HCT116 (cell line): Measurements from ENCODE around the gene ZCCHC2. TPM values are rescaled to one million over a fixed set of nuclear protein-coding genes. Genes with fewer than 3 reads are reported as not detected.

Experiments
- ATAC-seq: fragments of 200-7000 bp; cut with Tn5 transposase; 2 replicates; pipeline ENCODE4 v1.9.1; 2020; ENCODE audit warnings: mild to moderate bottlenecking, moderate library complexity
- BruUV-seq: library from RNA; stranded (reverse); fragments of 400-500 nt; replicated peaks from 2 replicates; lab custom pipeline; 2021; lab: Mats Ljungman, UMichigan
- CTCF ChIA-PET: fragments of 300-600 bp; sonication (Branson Sonifier 250); formaldehyde crosslinking; loops from one replicate; lab custom pipeline; 2021; ENCODE audit warnings: antibody characterized with exemption; lab: Charles Lee
- POLR2A ChIA-PET: fragments of 300-600, 350-600 bp; sonication (Branson Sonifier 250); formaldehyde crosslinking; loops from one replicate; lab custom pipeline; 2021; ENCODE audit warnings: antibody characterized with exemption; lab: Charles Lee
- RAD21 ChIA-PET, 2 experiments: fragments of 300-600 bp; sonication (Branson Sonifier 250); formaldehyde crosslinking; loops; one replicate each; lab custom pipeline; 2023; ENCODE audit warnings: low total read pairs in 2 of 2; ENCODE audit not compliant: uncharacterized antibody in 2 of 2, unreplicated experiment in 2 of 2, low non-redundant PET in 1 of 2; lab: Charles Lee
- DNase-seq: peaks from one replicate; pipeline ENCODE4 v3.0.0-alpha.2; 2010; ENCODE audit warnings: low read depth, low spot score
- H2AFZ ChIP-seq: fragments of 200-600 bp; shearing (Covaris generic), sonication (generic); 2 replicates; pipeline ENCODE4 v1.6.1; 2017; ENCODE audit warnings: low read depth, mixed run types, mixed read lengths, antibody characterized with exemption, low read length; ENCODE audit not compliant: poor library complexity, severe bottlenecking
- H3K27ac ChIP-seq: 2 replicates; pipeline ENCODE4 v1.5.1; 2012; ENCODE audit warnings: low read depth, low read length
- H3K27me3 ChIP-seq: fragments of 200-600 bp; sonication (generic); 2 replicates; pipeline ENCODE4 v1.6.1; 2016; ENCODE audit warnings: mixed run types, low read length, mixed read lengths; ENCODE audit not compliant: insufficient read depth
- H3K36me3 ChIP-seq, 2 experiments: fragments of 200-500 bp in 1 of 2; fragments of 200-600 bp in 1 of 2; sonication (Bioruptor generic) in 1 of 2; sonication (generic) in 1 of 2; 2 replicates each; pipeline versions ENCODE4 v1.5.1 to v1.6.1; 2014 to 2016; ENCODE audit warnings: low read length in 2 of 2, inconsistent platforms in 1 of 2, mixed read lengths in 1 of 2, mixed run types in 1 of 2; ENCODE audit not compliant: insufficient read depth in 2 of 2, control insufficient read depth in 1 of 2
- H3K4me1 ChIP-seq, 2 experiments: fragments of 200-600 bp in 1 of 2; sonication (generic) in 1 of 2; 2 replicates each; pipeline versions ENCODE4 v1.5.1 to v1.6.1; 2012 to 2017; ENCODE audit warnings: low read length in 2 of 2, inconsistent platforms in 1 of 2, mild to moderate bottlenecking in 1 of 2, mixed read lengths in 1 of 2, mixed run types in 1 of 2, moderate library complexity in 1 of 2; ENCODE audit not compliant: insufficient read depth in 2 of 2, control insufficient read depth in 1 of 2
- H3K4me2 ChIP-seq: fragments of 200-600 bp; sonication (generic); 2 replicates; pipeline ENCODE4 v1.6.1; 2017; ENCODE audit warnings: mixed run types, low read length, mixed read lengths
- H3K4me3 ChIP-seq, 2 experiments: fragments of 200-600 bp in 1 of 2; sonication (generic) in 1 of 2; replicated peaks in 1 of 2; 2 replicates each; pipeline ENCODE4 v1.5.1; 2011 to 2016; ENCODE audit warnings: low read length in 2 of 2, control low read depth in 1 of 2, low read depth in 1 of 2, mild to moderate bottlenecking in 1 of 2, mixed read lengths in 1 of 2, mixed run types in 1 of 2
- H3K79me2 ChIP-seq: fragments of 200-600 bp; sonication (generic); 2 replicates; pipeline ENCODE4 v1.6.1; 2017; ENCODE audit warnings: mild to moderate bottlenecking, mixed run types, low read length, moderate library complexity, mixed read lengths; ENCODE audit not compliant: insufficient read depth
- H3K9ac ChIP-seq: fragments of 200-600 bp; sonication (generic); 2 replicates; pipeline ENCODE4 v1.6.1; 2016; ENCODE audit warnings: low read length, mixed read lengths
- H3K9me2 ChIP-seq: fragments of 200-600 bp; sonication (generic), shearing (Covaris generic); 2 replicates; pipeline ENCODE4 v1.6.1; 2017; ENCODE audit warnings: mixed run types, mild to moderate bottlenecking, moderate library complexity; ENCODE audit not compliant: insufficient read depth
- H3K9me3 ChIP-seq, 2 experiments: fragments of 200-500 bp in 1 of 2; fragments of 200-600 bp in 1 of 2; sonication (Bioruptor generic) in 1 of 2; sonication (generic) in 1 of 2; 2 replicates each; pipeline ENCODE4 v1.6.1; 2014 to 2017; ENCODE audit warnings: low read length in 2 of 2, mixed read lengths in 2 of 2, inconsistent platforms in 1 of 2, low read depth in 1 of 2, mild to moderate bottlenecking in 1 of 2, mixed run types in 1 of 2, moderate library complexity in 1 of 2; ENCODE audit not compliant: control insufficient read depth in 1 of 2, insufficient read depth in 1 of 2
- H4K20me1 ChIP-seq: fragments of 200-600 bp; sonication (generic), shearing (Covaris generic); 2 replicates; pipeline ENCODE4 v1.6.1; 2017; ENCODE audit warnings: mixed run types, mild to moderate bottlenecking, moderate library complexity; ENCODE audit not compliant: insufficient read depth
- ATF3 ChIP-seq: IDR thresholded peaks from 2 replicates; pipeline ENCODE4 v1.6.1; 2012
- CEBPB ChIP-seq: IDR thresholded peaks from 2 replicates; pipeline ENCODE4 v1.6.1; 2012; ENCODE audit warnings: low read depth
- CTCF ChIP-seq, 3 experiments: fragments of 200-600 bp in 1 of 3; sonication (generic) in 1 of 3; IDR thresholded peaks in 2 of 3; conservative IDR thresholded peaks in 1 of 3; 2 replicates each; pipeline ENCODE4 v1.5.1; 2012 to 2017; ENCODE audit warnings: low read depth in 2 of 3, low read length in 2 of 3, antibody characterized with exemption in 1 of 3, borderline replicate concordance in 1 of 3, control low read depth in 1 of 3, mild to moderate bottlenecking in 1 of 3, mixed read lengths in 1 of 3, mixed run types in 1 of 3, moderate library complexity in 1 of 3; ENCODE audit not compliant: insufficient read depth in 1 of 3
- EGR1 ChIP-seq: IDR thresholded peaks from 2 replicates; pipeline ENCODE4 v1.6.1; 2012; ENCODE audit warnings: low read depth
- FOSL1 ChIP-seq: IDR thresholded peaks from 2 replicates; pipeline ENCODE4 v1.6.1; 2012; ENCODE audit warnings: low read depth
- MAX ChIP-seq: IDR thresholded peaks from 2 replicates; pipeline ENCODE4 v1.6.1; 2012
- POLR2AphosphoS5 ChIP-seq: IDR thresholded peaks from 2 replicates; pipeline ENCODE4 v1.6.1; 2011; ENCODE audit warnings: mild to moderate bottlenecking, low read depth, low read length, moderate library complexity
- RAD21 ChIP-seq: IDR thresholded peaks from 2 replicates; pipeline ENCODE4 v1.6.1; 2012; ENCODE audit warnings: low read depth, mild to moderate bottlenecking
- REST ChIP-seq: IDR thresholded peaks from 2 replicates; pipeline ENCODE4 v1.6.1; 2012; ENCODE audit warnings: low read depth
- SP1 ChIP-seq: IDR thresholded peaks from 2 replicates; pipeline ENCODE4 v1.6.1; 2012; ENCODE audit warnings: low read depth
- ZBTB33 ChIP-seq: IDR thresholded peaks from 2 replicates; pipeline ENCODE4 v1.6.1; 2011; ENCODE audit warnings: mild to moderate bottlenecking, low read length, moderate library complexity; ENCODE audit not compliant: insufficient replicate concordance; ENCODE audit errors: extremely low read depth
- ZFX ChIP-seq: fragments of 450-650 bp; IDR thresholded peaks from 2 replicates; pipeline ENCODE4 v1.6.1; 2017
- ZNF274 ChIP-seq: fragments of 200-500 bp; sonication (Bioruptor generic); IDR thresholded peaks from 2 replicates; pipeline ENCODE4 v1.6.1; 2014; ENCODE audit warnings: mild to moderate bottlenecking, low read depth, low read length, inconsistent platforms
- intact Hi-C: fragments of 100-400 bp; cut with micrococcal nuclease; formaldehyde crosslinking; loops from 2 replicates; pipeline ENCODE4 v1.10.0; 2022
- total RNA-seq: library from RNA; stranded (reverse); gene quantifications from one replicate; pipeline ENCODE4 v1.2.1, GENCODE V29; 2021; ENCODE audit not compliant: unreplicated experiment

ZCCHC2 gene
- total RNA-seq, 1 experiment from 2014 or later = 17.7 TPM

GRCh38 chr18:62512532-62512931, 10.3 kb upstream of the ZCCHC2 start:
- DNase-seq (no peak), ATAC-seq (no peak)
- H3K4me1 ChIP-seq = no peaks in the 10 kb centered on the region
- CTCF ChIA-PET = no interaction called here
- no peaks in the 10 kb centered on the region for H3K79me2 ChIP-seq
- no peak overlapping the region for H3K4me3 ChIP-seq
- H2AFZ ChIP-seq = no peak overlapping the region
- no peaks in the 10 kb centered on the region for H4K20me1 ChIP-seq
- no peaks in the 10 kb centered on the region for H3K27me3 ChIP-seq
- H3K4me2 ChIP-seq = no peak overlapping the region
- no TSS peak for BruUV-seq
- no peak overlapping the region for H3K27ac ChIP-seq
- no peaks in the 10 kb centered on the region for H3K9me2 ChIP-seq
- 0 out of 4 replicates have a peak, but pooled peaks cover 0 to 5% of the 10 kb centered on the region in 2 experiments for H3K9me3 ChIP-seq
- POLR2A ChIA-PET = no interaction called here
- RAD21 ChIA-PET = no interaction called here
- TF ChIP-seq SP1 (no peak), MAX (no peak), CEBPB (no peak), POLR2AphosphoS5 (no peak), CTCF (IDR thresholded peaks at IDR 0.05 in 2 of 3, conservative IDR thresholded peaks at IDR 0.05 in 1 of 3; ENCODE audit: borderline replicate concordance in 1 of 3, insufficient read depth in 1 of 3, low read depth in 2 of 3, low read length in 2 of 3) (no peak), ATF3 (no peak), ZFX (no peak), RAD21 (no peak), FOSL1 (no peak), EGR1 (no peak), REST (no peak), ZNF274 (no peak), ZBTB33 (no peak)
- TF ChIP-seq, all 23 proteins: peak for 0
- Histone ChIP-seq H3K36me3 (no peaks in the 10 kb centered on the region), H3K9ac (no peak overlapping the region)
- intact Hi-C loops = no loop called here
